Suprapubic skin (tissue), 4 donors: ENCODE data around the gene MAG. TPM values are rescaled to one million over a fixed set of nuclear protein-coding genes. Genes with fewer than 3 reads are reported as not detected.
A peak's percentile ranks its signal among the peaks of the same experiment; 100 is the strongest.

Experiments used
- DNase-seq, 2 donors: peaks; one replicate each; pipeline ENCODE4 v3.0.0-alpha.2; 2019; ENCODE audit warnings: low spot score in 2 of 2
- H3K27ac ChIP-seq: fragments of 200-600 bp; sonication (generic); one replicate; pipeline ENCODE4 v1.5.1; 2019
- H3K27me3 ChIP-seq: fragments of 200-600 bp; sonication (generic); one replicate; pipeline ENCODE4 v1.5.1; 2019
- H3K36me3 ChIP-seq: fragments of 200-600 bp; sonication (generic); one replicate; pipeline ENCODE4 v1.5.1; 2019
- H3K4me1 ChIP-seq: fragments of 200-600 bp; sonication (generic); one replicate; pipeline ENCODE4 v1.5.1; 2019
- H3K4me3 ChIP-seq: fragments of 200-600 bp; sonication (generic); one replicate; pipeline ENCODE4 v1.5.1; 2019; ENCODE audit warnings: mild to moderate bottlenecking
- H3K9me3 ChIP-seq: fragments of 200-600 bp; sonication (generic); one replicate; pipeline ENCODE4 v1.5.1; 2019
- CTCF ChIP-seq, 2 donors: fragments of 200-600 bp in 1 of 2; fragments of 450-650 bp in 1 of 2; sonication (generic) in 1 of 2; IDR thresholded peaks; one replicate each; pipeline ENCODE4 v1.5.1; 2016 to 2019; ENCODE audit warnings: antibody characterized with exemption in 2 of 2, mild to moderate bottlenecking in 1 of 2, moderate library complexity in 1 of 2
- EP300 ChIP-seq: sonication (generic); formaldehyde crosslinking; IDR thresholded peaks from one replicate; pipeline ENCODE4 v1.6.1; 2017; ENCODE audit warnings: antibody characterized with exemption
- POLR2A ChIP-seq, 2 donors: fragments of 450-650 bp; IDR thresholded peaks; one replicate each; pipeline ENCODE4 v1.6.1; 2017; ENCODE audit warnings: antibody characterized with exemption in 2 of 2, mild to moderate bottlenecking in 2 of 2, moderate library complexity in 2 of 2
- POLR2AphosphoS5 ChIP-seq, 3 donors: sonication (generic); formaldehyde crosslinking; IDR thresholded peaks; one replicate each; pipeline ENCODE4 v1.6.1; 2017; ENCODE audit warnings: antibody characterized with exemption in 3 of 3
- WGBS: methylation state at CpG from one replicate; pipeline ENCODE4 v1.1.5; 2018; 5-methylcytosine and 5-hydroxymethylcytosine counted together
- total RNA-seq, 4 donors: library from RNA; depleted of rRNA; stranded (reverse); fragments of >200 nt; gene quantifications; one replicate each; pipeline ENCODE4 v1.1.0, GENCODE V29; 2016

Gene MAG
- total RNA-seq, 4 donors from 2014 or later, result not detected

- no peak overlapping the region for H3K4me3 ChIP-seq
- H3K27ac ChIP-seq, result no peak overlapping the region
- H3K4me1 ChIP-seq, result peaks cover 8% of the 10 kb centered on the region
- DNase-seq, result peak; percentile 40 to 65
- TF ChIP-seq CTCF (IDR thresholded peaks at IDR 0.05) (no peak), EP300 (no peak), POLR2A (IDR thresholded peaks at IDR 0.05) (no peak), POLR2AphosphoS5 (IDR thresholded peaks at IDR 0.05) (no peak)
- peaks cover 22% of the 10 kb centered on the region for H3K27me3 ChIP-seq
- no peaks in the 10 kb centered on the region for H3K36me3 ChIP-seq
- WGBS, result 78% methylated on average over 17 of the region's 17 CpGs
- H3K9me3 ChIP-seq, result no peaks in the 10 kb centered on the region
Measured at GRCh38 chr19:35349614-35350521, 57.9 kb downstream of the MAG start.

GRCh38 chr19:35350591-35350990 lies 58.6 kb downstream of the MAG start:
- H3K27ac ChIP-seq, result no peak overlapping the region
- H3K27me3 ChIP-seq, result peaks cover 26% of the 10 kb centered on the region
- TF ChIP-seq POLR2A (IDR thresholded peaks at IDR 0.05) (no peak), CTCF (IDR thresholded peaks at IDR 0.05) (no peak), POLR2AphosphoS5 (IDR thresholded peaks at IDR 0.05) (no peak), EP300 (no peak)
- H3K4me1 ChIP-seq, result peaks cover 8% of the 10 kb centered on the region
- H3K9me3 ChIP-seq, result no peaks in the 10 kb centered on the region
- WGBS, result 86% methylated on average over 7 of the region's 7 CpGs
- H3K4me3 ChIP-seq, result no peak overlapping the region
- no peaks in the 10 kb centered on the region for H3K36me3 ChIP-seq
- peak; percentile 50 to 52 for DNase-seq

GRCh38 chr19:35351411-35352176 lies 59.6 kb downstream of the MAG start:
- Histone ChIP-seq H3K27ac (no peak overlapping the region), H3K36me3 (no peaks in the 10 kb centered on the region), H3K27me3 (peaks cover 23% of the 10 kb centered on the region), H3K9me3 (no peaks in the 10 kb centered on the region), H3K4me3 (no peak overlapping the region), H3K4me1 (peaks cover 8% of the 10 kb centered on the region)
- WGBS, result 93% methylated on average over 30 of the region's 47 CpGs
- TF ChIP-seq POLR2A (IDR thresholded peaks at IDR 0.05), result no peak
- no peak for TF ChIP-seq CTCF (IDR thresholded peaks at IDR 0.05)
- TF ChIP-seq POLR2AphosphoS5 (IDR thresholded peaks at IDR 0.05), result no peak
- TF ChIP-seq EP300, result no peak
- DNase-seq, result peak in 1 of 2 donors; percentile 47

- Histone ChIP-seq H3K4me3 (no peak overlapping the region), H3K36me3 (no peaks in the 10 kb centered on the region), H3K4me1 (peaks cover 8% of the 10 kb centered on the region), H3K9me3 (no peaks in the 10 kb centered on the region), H3K27ac (no peak overlapping the region), H3K27me3 (peaks cover 20% of the 10 kb centered on the region)
- TF ChIP-seq CTCF (IDR thresholded peaks at IDR 0.05) (no peak), POLR2A (IDR thresholded peaks at IDR 0.05) (no peak), POLR2AphosphoS5 (IDR thresholded peaks at IDR 0.05) (no peak), EP300 (no peak)
- DNase-seq, result no peak
- 79% methylated on average over 14 of the region's 18 CpGs for WGBS
Measured at GRCh38 chr19:35352177-35352447, 60.2 kb downstream of the MAG start.
